GM19372 (cell line): ENCODE measurements around the gene SHISA9.
"Not testable (repeated sequence)": the region's sequence is repeated elsewhere in the genome, so short reads cannot be mapped to it uniquely, and the experiment has no call there.

Experiments
- ATAC-seq: cut with Tn5 transposase; IDR thresholded peaks from one replicate; pipeline ENCODE4 v1.9.1; 2021; ENCODE audit warnings: mild to moderate bottlenecking, low read depth, moderate library complexity; ENCODE audit not compliant: unreplicated experiment

SHISA9 gene

DNA sequence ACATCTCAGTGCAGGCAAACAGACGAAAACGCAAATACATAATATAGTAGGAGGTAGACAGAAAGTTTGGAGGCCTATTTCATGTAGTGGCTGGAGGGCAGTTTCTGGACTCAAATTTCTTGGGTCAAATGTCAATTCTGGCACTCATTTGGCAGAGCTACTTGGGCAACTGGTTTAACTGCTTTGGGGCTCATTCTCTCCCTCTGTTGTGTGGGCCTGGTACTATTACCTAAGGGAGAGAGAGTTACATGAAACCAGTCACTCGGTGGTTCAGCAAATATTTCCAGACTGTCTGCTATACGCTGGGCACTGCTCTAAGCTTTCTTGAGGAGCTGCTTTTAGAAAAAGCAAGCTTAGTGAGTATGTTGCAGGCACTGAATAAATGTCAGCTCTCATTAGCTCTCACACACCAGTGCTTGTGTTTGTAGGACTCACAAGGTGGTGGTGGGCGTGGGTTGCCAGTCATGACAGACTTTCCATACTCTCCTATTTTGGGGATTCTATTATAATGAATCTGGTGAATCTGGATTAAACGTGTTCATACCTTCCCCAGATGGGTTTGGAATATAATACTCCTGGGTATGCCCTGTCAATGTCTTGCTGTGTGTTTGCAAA is 1.8 kb upstream of the SHISA9 start:
- no peak for ATAC-seq

DNA sequence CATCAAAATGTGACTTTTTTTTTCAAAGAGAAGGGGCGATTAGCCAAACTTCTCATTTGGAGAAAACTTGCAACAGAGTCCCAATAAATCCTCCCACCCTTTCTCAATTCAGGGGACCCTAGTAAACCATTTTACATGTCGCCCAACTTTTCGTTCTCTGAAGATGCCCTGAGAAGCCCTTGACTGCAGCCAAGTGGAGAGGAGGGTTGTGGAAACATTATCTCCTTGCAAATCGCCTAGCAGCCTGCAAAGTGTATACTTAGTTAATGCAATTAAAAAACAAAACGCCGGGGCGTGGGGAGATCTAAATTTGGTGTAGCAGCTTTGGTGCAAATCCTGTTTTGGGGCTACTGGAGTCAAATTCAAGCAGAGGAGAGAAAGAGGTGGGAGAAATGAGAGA is 1.2 kb upstream of the SHISA9 start:
- ATAC-seq, result no peak

DNA sequence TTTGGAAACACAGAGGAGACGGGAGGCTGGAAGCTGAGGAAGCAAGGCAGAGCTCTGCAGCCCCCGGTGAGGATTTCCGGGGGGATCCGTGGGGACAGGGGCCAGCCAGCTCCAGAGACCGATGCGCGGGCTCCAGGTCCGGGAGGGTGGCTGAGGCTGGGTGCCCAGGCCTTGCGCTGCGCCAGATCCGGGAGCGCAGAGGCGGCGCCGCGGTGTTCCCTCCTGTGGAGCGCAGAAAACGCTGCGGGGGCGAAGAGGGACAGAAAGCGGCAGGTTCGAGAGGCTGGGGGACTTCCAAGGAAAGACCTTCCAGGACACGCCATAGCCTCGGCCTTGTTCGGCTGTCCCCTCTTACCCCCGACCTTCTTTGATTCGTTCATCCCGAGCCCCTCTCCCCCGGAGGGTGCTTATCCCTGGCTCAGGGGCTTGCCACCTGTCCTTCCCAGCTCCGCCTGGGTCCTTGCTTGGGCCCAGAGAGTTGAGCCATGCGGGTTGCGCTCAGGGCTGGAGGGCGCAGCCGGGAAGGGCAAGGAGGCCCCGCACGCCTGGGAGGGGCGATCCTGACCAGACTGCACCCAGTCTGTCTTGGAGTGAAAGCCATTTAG is 697 bp upstream of the SHISA9 start:
- no peak for ATAC-seq

DNA sequence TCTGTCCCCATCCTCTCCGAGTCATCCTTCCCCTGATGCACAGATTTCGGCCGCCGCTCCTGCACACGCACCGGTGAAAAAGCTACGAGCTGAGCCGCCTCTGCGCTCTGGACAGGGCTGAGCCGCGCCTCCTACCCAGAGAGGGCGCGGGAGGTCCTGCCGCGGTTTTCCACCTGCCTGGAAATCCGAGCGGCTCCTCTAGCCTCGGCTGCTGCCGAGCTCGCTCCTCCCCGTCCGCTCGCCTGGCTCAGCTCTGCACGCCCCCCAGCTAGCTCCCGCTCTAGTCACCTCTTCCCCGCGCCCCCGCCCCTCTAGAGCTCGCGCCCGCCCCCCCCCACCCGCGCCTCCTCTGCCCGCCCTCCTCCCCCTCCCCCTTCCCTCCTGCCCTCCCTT is 198 bp upstream of the SHISA9 start:
- no peak for ATAC-seq

DNA sequence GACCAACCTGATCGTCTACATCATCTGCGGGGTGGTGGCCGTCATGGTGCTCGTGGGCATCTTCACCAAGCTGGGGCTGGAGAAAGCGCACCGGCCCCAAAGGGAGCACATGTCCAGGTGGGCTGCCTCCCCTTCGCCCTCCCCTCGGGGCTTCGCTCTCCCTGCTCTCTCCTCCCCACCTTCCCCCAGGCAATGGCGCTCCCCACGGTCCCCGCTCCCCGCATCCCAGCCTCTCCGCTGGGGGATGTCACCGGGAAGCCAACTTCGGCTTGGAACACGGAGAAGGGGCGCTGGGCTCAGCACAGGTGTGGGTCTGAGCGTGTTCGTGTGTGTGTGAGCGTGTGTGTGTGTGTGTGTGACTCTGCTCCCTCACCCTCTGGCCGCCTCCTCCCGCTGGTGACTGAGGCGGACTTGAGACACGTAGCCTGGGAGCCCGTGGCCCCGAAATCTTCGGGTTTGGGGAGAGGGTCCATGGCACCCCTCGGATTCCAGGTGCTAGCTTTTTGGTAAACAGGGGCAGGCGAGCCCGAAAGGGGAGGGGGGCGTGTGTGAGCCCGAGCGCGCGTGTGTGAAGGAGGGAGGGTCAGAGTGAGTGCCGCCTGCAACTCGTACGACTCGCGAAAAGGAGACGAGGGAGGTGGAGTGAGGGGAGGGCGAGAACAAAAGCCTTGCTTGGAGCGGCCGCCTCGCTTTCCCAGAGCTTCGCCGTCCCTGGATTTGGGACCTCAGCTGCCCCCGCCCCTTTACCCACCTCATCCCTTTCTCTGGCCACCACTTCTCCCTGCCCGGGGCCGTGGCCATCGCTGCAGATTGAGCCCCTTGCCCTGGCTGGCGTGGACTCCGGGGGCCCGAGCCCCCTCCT is 1.3 kb downstream of the SHISA9 start:
- no peak for ATAC-seq

DNA sequence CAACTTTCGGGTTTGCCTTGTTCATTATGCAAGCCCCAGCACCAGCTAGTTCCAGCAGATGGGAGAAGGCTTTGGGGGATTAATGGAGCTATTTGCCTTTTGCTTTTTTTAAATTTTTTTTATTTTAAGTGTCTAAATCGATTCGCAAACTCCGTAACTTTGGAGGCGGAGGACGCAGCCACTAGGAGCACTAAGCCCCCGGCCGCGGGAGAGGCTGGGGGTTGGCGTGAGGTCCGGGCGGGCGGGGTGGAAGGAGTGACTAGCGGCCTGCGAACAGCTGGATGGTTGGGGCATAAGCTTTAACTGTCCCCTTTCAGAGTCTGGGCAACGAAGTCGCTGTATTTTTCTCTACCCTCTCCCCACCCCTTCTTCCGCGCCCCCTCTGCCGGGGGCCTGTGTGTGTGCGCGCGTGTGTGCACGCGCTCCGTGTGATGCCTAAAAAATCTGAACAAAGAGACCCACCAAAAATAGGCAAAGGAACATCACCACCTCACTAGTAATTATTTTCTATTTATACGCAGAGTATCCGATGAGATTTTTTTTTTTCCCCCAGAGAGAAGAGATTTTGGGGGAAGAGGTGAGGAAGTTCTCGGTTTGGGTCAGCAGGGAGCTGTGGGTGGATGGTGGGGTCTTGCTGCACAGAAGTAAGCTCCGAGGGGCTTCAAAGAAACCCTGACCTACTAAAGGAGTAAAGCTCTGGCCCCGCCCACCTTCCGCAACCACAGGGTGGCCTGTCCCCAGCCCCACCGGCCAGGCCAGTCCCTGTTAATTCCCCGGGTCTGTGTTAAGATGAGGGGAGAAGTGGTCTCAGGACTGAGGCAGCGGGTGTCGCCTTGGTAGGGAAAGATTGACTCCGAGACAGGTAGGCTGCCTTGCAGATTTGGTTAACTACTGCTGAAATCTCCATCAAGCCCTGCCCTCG is 2.3 kb downstream of the SHISA9 start:
- ATAC-seq, result no peak

DNA sequence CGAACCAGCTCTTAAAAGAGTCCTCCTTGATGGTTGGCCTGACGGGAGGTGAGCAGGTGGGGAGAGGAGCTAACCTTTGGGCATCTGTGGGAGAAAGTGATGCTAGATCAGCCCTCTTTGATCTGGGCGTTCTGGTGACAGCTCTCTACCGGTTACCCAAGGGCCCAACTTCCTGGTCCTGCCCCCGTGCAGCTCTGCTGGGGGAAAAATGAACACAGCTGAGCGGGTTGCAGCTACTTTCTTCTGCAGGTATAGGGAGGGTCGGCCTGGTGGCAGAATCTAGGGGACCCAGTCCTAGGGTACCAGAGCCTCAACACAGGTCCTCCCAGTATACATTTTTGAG is 2.9 kb downstream of the SHISA9 start:
- ATAC-seq, result no peak

DNA sequence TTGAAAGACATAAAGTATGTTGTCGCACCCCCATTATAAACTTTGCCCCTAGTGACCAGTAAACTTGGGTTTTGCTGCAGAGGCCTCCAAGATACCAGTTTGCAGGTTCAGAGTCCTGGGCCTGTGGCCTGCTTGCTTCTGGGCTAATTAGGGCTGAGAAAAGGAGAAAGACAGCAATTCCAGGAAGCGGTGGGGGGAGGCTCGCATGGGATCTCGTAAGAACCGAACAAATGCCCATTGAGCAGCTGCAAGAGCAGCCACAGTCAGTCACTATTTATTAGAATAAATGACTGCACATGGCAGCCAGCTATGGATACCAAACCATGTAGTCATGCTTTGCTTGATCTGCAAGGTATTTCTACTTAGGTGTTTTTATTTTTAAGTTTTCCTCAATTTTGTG is 4.9 kb downstream of the SHISA9 start:
- no peak for ATAC-seq

DNA sequence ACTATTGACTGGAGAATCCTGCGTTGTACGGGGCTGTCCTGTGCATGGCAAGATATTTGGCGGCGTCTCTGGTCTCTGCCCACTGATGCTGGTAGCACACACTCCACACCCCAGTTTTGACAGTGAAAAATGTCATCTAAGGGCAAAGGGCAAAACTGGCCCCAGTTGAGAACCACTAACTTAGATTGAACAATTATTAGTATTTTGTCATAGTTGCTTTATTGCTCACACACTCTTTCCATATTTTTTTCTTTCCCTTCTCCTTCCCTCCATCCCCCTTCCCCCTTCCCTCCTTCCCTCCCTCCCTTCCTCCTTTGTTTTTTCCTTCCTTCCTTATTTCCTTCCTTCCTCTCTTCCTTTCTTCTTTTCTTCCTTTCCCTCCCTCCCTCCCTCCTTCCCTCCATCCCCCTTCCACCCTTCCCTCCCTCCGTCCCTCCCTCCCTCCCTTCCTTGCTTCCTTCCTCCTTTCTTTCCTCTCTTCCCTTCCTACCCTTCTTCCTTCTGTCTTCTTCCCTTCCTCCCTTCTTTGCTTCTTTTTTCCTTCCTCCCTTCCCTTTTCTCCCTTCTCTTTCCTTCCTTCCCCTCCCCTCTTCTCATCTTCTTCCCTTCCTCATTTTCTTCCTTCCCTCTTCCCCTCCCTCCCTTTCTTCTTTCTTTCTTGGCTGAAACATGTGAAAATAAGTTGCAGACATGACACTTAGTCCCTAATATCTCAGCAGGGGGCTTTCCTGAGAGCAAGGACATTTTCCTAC is 5.5 kb downstream of the SHISA9 start:
- no peak for ATAC-seq

DNA sequence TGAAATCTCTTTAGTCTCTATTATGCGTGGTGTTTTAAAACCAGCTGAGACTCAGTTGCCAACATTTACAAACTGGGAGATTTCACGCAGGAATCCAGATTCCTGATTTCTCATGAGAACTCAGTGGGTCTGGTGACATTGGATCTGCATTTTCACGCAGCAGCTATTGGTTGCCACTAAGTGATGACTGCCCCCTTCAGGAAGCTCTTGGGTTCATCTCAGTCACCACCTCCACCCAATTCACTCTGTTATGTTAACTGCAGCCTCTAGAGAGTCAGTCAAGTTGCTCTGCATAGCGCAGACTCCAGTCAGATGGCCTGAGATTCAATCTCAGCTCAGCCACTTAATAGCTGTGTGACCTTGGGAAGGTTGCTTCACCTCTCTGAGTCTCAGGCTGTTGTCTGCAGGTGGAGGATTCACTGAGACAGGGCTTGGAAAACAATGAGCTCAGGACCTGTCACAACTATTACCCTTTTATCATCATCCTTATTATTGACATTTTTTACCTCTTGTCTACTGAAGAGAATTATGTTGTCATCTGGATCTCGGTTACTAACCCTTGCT is 6.4 kb downstream of the SHISA9 start:
- no peak for ATAC-seq

DNA sequence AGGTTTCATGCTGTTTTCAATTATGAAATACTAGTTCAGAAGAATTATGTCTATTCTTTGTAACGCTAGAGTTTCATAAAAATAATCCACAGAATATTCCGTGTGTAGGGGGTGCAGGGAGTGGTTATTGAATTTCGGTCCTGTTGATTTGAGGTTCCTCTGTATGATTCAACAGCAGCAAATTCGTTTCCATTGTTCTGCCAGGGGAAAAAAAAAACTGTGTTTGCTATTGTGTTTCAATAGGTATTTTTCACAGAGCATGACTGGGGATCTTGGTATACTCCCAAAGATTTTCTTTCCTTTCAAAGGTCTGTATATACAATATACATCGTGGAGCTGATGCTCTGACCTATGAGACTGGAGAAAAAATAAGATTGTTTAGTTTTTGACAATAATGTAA is 15.8 kb downstream of the SHISA9 start:
- no peak for ATAC-seq

DNA sequence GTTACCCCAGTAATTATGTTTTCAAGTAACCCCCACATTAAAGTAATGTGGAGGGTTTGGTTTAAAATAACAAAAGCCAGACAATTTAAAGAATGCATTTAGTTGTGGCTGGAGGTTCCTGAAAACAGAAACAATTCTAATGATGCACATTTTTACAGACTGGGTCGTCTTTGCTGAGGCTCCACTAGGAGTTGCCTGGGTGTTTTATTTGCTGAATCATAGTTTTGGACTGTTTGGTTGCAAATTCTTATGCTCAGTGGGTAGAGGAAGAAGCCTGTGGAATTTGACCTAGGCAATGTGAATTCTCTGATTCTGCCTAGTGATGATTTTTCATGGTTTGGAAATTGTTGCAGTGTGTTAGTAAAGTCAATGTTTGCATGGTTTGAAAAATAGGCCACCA is 16.3 kb downstream of the SHISA9 start:
- no peak for ATAC-seq

DNA sequence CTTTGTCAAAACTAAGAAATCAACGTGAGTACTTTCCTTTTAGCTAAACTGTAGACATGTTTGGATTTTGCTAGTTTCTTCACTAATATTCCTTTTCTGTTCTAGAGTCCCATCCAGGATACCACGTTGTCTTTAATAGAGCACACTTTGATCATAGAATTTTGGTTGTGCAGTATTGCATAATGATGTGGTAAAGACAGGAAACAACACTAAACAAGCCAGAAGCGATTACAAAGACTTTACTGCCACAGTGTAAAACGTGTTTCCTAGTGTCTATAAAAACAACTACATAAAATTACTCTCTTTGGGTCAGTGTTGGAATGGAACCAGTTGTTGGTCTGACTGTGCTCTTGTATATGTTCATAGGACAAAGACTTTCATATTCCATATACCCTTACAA is 19.3 kb downstream of the SHISA9 start:
- no peak for ATAC-seq

DNA sequence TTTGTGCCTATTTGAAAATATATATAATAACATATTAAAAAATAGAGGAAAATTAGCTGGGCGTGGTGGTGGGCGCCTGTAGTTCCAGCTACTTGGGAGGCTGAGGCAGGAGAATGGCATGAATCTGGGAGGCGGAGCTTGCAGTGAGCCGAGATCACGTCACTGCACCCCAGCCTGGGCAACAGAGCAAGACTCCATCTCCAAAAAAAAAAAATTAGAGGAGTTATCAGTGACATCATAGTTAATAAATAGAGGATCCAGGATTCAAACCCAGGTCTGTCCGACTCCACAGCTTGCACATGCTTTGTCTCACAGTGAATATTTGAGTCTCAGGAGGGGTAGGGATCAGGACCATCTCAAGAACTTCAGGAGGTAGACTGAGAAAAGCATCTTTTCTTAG is 22.2 kb downstream of the SHISA9 start:
- ATAC-seq, result not testable (repeated sequence)

DNA sequence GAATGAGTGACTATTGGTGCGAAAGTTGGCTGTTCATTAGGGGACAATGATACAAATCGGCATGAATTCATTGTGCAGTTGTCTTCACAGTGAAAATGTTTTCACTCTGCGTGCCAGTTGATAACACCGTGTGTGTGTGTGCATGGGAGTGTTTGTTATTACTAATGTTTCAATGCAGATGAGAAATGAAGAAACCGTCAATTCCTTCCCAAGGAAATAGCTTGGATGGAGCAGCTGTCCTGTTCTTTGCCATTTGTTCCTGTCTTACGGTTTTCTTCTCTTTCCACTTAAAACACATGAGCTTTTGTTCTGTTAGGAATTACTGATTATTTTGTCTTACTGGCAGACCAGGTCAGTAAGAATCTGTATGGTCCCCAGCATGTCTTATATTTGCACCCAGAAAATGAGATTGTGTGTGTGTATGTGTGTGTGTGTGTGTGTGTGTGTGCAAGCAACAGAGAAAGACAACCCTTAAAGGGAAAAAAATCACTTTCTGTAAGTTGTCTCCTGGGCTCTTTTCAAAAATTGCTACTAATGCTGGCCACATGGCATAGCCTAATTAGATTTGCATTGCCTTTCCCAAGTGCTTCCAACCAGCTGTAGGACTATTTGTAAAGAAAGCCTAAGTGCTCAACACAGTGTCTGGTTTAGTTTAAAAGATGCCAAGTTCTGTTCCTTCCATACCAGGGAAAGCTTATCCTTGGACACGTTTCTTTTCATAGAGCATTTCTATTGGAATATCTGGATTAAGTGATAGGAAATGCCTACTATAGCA is 23.8 kb downstream of the SHISA9 start:
- no peak for ATAC-seq

DNA sequence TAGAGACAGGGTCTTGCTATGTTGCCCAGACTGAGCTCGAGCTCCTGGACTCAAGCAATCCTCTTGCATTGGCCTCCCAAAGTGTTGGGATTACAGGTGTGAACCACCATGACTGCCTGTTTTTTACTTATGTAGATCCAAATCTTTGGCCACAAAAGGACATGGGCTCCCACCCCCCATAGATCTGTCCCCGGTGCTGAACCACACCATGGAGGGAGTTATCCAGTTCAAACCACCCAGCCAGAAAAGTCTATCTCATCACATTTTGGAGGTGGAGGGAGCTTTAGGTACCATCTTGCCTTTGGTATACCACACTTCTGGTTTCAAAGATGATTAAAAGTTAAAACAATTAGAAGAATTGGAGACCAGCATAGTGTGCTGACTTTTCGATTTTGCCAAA is 26.2 kb downstream of the SHISA9 start:
- ATAC-seq, result no peak

DNA sequence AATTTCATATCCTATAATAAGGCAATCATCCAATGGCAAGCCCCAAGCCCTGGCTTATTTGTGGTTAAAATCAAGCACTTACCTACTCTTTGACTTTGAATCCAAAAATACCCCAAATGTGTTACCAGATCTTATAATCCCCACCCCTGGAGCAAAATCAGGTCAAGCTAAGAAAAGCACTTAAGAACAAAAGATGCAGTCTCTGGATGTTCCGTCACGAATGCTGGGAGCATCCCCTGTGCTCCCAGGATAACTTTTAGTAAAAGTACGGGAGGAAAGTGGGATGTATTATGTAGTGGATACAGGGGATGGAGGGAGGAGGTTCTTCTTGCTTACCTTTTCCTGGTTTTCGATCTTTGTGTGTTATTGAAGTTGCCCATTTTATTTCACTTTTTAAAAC is 29.5 kb downstream of the SHISA9 start:
- no peak for ATAC-seq

DNA sequence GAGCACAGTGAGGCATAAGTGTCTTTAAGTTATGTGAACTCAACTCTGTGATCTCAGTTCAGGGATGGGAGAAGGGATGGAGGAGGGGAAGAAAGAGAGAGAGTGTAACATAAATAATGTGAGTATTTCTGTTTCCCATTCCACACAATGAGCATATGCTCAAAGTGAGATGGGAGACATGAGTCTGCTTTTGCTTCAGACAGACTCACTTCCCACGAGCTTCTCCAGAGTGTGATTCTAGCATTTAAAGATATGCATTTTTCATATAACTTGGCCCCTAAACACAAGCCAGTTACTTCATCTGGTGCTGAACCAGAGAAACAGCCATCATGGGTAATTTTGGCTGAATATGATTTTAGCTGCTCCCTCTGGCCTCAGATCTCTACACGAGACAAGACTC is 35.0 kb downstream of the SHISA9 start:
- ATAC-seq, result no peak

DNA sequence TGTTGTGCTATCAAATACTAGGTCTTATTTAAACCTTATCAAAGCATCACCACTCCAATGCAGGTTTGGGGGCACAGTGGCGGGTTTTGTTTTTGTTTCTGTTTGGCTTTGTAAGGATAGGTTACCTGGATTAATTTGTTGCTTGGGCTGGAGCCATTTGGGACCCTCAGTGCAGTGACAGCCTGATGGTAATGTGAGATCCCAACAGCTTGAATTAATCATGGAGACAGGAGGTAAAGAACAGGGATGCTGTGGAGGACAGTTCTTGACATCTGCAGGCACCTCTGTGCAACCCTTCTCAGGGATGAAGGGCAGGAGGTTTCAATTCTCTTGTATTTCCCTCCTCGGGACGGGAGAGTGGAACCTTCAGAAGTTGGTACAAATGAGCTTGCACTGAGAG is 40.5 kb downstream of the SHISA9 start:
- ATAC-seq, result no peak
